DOHH2 (cell line): ENCODE results near the gene ADAMTS15.

Experiments used
- EZH2phosphoT487 ChIP-seq: fragments of 200-600 bp; sonication (generic); IDR thresholded peaks from 2 replicates; pipeline ENCODE4 v1.6.1; 2017; ENCODE audit warnings: borderline replicate concordance, mild to moderate bottlenecking, antibody characterized with exemption, low read length, moderate library complexity, mixed read lengths
- TF ChIP-seq, protein P1 (sequence below): fragments of 200-600 bp; sonication (generic); IDR thresholded peaks from one replicate; pipeline ENCODE4 v1.5.1; 2014; ENCODE audit warnings: antibody characterized with exemption, mild to moderate bottlenecking, low read depth, low read length; ENCODE audit not compliant: poor library complexity, severe bottlenecking

DNA sequence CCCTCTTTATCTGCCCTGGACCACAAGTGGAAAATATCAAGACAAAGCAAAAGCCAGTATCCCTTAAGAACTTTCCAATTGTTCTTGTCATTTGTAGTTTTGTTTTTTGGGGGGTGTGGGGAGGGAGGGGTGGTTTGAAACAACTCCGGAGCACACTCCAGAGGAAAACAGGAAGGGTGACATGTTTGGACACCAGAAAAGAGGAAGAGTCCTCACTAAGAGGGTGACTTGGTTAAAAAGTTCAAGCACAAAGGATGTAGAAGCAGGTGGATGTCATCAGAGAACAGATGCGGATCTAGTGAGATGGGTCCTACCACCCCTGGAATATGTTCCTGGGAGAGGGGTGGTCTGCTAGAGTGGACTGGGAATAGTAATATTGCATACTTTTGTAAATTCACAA, 45.9 kb upstream of the ADAMTS15 start:
- TF ChIP-seq, protein P1, sequence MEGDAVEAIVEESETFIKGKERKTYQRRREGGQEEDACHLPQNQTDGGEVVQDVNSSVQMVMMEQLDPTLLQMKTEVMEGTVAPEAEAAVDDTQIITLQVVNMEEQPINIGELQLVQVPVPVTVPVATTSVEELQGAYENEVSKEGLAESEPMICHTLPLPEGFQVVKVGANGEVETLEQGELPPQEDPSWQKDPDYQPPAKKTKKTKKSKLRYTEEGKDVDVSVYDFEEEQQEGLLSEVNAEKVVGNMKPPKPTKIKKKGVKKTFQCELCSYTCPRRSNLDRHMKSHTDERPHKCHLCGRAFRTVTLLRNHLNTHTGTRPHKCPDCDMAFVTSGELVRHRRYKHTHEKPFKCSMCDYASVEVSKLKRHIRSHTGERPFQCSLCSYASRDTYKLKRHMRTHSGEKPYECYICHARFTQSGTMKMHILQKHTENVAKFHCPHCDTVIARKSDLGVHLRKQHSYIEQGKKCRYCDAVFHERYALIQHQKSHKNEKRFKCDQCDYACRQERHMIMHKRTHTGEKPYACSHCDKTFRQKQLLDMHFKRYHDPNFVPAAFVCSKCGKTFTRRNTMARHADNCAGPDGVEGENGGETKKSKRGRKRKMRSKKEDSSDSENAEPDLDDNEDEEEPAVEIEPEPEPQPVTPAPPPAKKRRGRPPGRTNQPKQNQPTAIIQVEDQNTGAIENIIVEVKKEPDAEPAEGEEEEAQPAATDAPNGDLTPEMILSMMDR: no peak
- TF ChIP-seq EZH2phosphoT487: no peak
